HG02943 (cell line): ENCODE results near the gene NCF4.

Source experiments
- ATAC-seq: cut with Tn5 transposase; IDR thresholded peaks from one replicate; pipeline ENCODE4 v1.9.1; 2021; ENCODE audit warnings: mild to moderate bottlenecking, low read depth, moderate library complexity; ENCODE audit not compliant: unreplicated experiment

NCF4 gene

GRCh38 chr22:36835903-36836302 is 24.9 kb upstream of the NCF4 start:
- ATAC-seq = no peak

- ATAC-seq = no peak
Observed at GRCh38 chr22:36838119-36839030, 22.4 kb upstream of the NCF4 start.

- no peak for ATAC-seq
Observed at GRCh38 chr22:36839356-36840073, 21.3 kb upstream of the NCF4 start.

GRCh38 chr22:36840106-36840505 is 20.7 kb upstream of the NCF4 start:
- no peak for ATAC-seq

GRCh38 chr22:36846271-36846670 is 14.5 kb upstream of the NCF4 start:
- ATAC-seq = no peak

- no peak for ATAC-seq
Observed at GRCh38 chr22:36846949-36847348, 13.9 kb upstream of the NCF4 start.

- ATAC-seq = no peak
Observed at GRCh38 chr22:36850056-36850455, 10.8 kb upstream of the NCF4 start.

GRCh38 chr22:36850682-36851081 is 10.1 kb upstream of the NCF4 start:
- no peak for ATAC-seq

- ATAC-seq = no peak
Observed at GRCh38 chr22:36852056-36852973, 8.5 kb upstream of the NCF4 start.

- no peak for ATAC-seq
Observed at GRCh38 chr22:36853407-36854099, 7.3 kb upstream of the NCF4 start.

GRCh38 chr22:36855478-36855877 is 5.3 kb upstream of the NCF4 start:
- ATAC-seq = no peak

GRCh38 chr22:36856121-36856791 is 4.5 kb upstream of the NCF4 start:
- ATAC-seq = peak; percentile 46

- ATAC-seq = no peak
Observed at GRCh38 chr22:36856792-36857135, 4.0 kb upstream of the NCF4 start.

GRCh38 chr22:36858156-36858555 is 2.6 kb upstream of the NCF4 start:
- no peak for ATAC-seq

GRCh38 chr22:36858966-36859365 is 1.8 kb upstream of the NCF4 start:
- ATAC-seq = no peak

GRCh38 chr22:36860017-36860416 is 789 bp upstream of the NCF4 start:
- ATAC-seq = no peak

GRCh38 chr22:36860438-36860820 is 377 bp upstream of the NCF4 start:
- no peak for ATAC-seq

GRCh38 chr22:36862251-36863242 is 1.7 kb downstream of the NCF4 start:
- no peak for ATAC-seq

- ATAC-seq = no peak
Observed at GRCh38 chr22:36863281-36863680, 2.5 kb downstream of the NCF4 start.
